Mucosa of descending colon (tissue), 3 donors: Measurements from ENCODE around the gene COMMD8. TPM values are rescaled to one million over a fixed set of nuclear protein-coding genes. Genes with fewer than 3 reads are reported as not detected.

Experiments used
- ATAC-seq: fragments of 200-7000 bp; cut with Tn5 transposase; one replicate; pipeline ENCODE4 v1.9.1; 2020; ENCODE audit warnings: mild to moderate bottlenecking, moderate library complexity
- DNase-seq, 3 donors: peaks; one replicate each; pipeline ENCODE4 v3.0.0-alpha.2; 2020
- H3K36me3 ChIP-seq: fragments of 200-600 bp; one replicate; pipeline ENCODE4 v1.8.0; 2021; ENCODE audit warnings: low read depth, mild to moderate bottlenecking
- H3K4me1 ChIP-seq: fragments of 200-600 bp; one replicate; pipeline ENCODE4 v1.8.0; 2021; ENCODE audit warnings: low read depth, mild to moderate bottlenecking
- H3K4me3 ChIP-seq: fragments of 200-600 bp; one replicate; pipeline ENCODE4 v1.8.0; 2021; ENCODE audit warnings: mild to moderate bottlenecking
- H3K9me3 ChIP-seq: fragments of 200-600 bp; one replicate; pipeline ENCODE4 v1.8.0; 2021; ENCODE audit warnings: mild to moderate bottlenecking
- intact Hi-C, 2 donors: fragments of 100-400 bp; cut with DNase I in 1 of 2; cut with micrococcal nuclease in 1 of 2; formaldehyde crosslinking; loops; one replicate each; pipeline versions ENCODE4 v1.11.0 to v1.11.1; 2022; cut with DNase I, micrococcal nuclease
- total RNA-seq, 3 donors: library from RNA; stranded (reverse); fragmentation: NEBNext Ultra II Directional in 2 of 3; extraction: Animal tissue kit (Norgen Biotek cat#: 25700) in 2 of 3; gene quantifications; one replicate each; pipeline versions ENCODE4 v1.2.1 to v1.2.4, GENCODE V29; 2021 to 2023
- TF ChIP-seq, protein P1 (sequence below): fragments of 200-600 bp; IDR thresholded peaks from one replicate; pipeline ENCODE4 v1.8.0; 2022; ENCODE audit warnings: antibody characterized with exemption, mild to moderate bottlenecking
- donor health status: DM: no; HTN: no; CAD: no; lungs with moderate emphysema.
- donor health status: DM: no; HTN: no; CAD: no.
- donor health status: DM: no; HTN: yes; CAD: no.

COMMD8 gene
- total RNA-seq, 3 donors from 2014 or later: 11.3 to 16.4 (median 14.5) TPM

DNA sequence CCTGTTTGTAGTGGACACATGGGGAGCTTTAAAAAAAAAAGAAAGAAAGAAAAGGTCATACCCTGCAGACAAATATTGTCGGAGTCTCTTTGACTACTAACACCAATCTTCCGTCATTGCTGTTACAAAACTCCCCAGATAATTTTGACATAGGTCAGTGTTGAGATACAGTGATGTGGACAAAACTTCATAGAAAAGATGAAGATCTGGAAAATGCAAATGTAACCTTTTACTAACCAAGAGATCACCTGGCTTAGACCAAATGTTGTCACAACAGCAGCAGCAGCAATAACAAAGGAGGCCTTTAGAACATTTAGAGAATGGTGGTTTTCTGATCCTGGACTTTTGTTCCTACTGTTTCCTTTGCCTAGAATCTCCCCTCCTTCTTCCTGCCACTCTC lies 8.1 kb upstream of the COMMD8 start:
- Histone ChIP-seq H3K9me3 (no peaks in the 10 kb centered on the region), H3K36me3 (no peaks in the 10 kb centered on the region), H3K4me1 (no peaks in the 10 kb centered on the region), H3K4me3 (no peak overlapping the region)
- ATAC-seq (no peak), DNase-seq (no peak)
- intact Hi-C loops: no loop called here
- TF ChIP-seq, protein P1, sequence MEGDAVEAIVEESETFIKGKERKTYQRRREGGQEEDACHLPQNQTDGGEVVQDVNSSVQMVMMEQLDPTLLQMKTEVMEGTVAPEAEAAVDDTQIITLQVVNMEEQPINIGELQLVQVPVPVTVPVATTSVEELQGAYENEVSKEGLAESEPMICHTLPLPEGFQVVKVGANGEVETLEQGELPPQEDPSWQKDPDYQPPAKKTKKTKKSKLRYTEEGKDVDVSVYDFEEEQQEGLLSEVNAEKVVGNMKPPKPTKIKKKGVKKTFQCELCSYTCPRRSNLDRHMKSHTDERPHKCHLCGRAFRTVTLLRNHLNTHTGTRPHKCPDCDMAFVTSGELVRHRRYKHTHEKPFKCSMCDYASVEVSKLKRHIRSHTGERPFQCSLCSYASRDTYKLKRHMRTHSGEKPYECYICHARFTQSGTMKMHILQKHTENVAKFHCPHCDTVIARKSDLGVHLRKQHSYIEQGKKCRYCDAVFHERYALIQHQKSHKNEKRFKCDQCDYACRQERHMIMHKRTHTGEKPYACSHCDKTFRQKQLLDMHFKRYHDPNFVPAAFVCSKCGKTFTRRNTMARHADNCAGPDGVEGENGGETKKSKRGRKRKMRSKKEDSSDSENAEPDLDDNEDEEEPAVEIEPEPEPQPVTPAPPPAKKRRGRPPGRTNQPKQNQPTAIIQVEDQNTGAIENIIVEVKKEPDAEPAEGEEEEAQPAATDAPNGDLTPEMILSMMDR: no peak

DNA sequence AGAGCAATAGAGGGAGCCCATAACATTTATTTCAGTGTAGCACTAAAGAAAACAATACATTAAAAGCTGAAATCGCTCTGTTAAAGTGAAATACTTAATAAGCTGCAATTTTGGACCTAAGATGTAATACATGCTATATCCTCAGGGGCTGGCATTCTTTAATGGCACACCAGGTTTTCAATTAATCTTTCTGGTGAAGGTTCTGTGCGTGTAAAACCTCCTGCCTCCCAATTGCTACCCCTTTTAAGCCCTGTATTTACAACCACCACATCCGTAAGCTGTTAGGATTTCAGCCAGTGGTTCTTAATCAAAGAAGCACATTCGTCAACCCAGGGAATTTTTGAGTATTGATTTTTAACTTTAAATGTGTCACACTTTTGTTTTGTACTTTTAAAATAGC lies 7.6 kb upstream of the COMMD8 start:
- no peaks in the 10 kb centered on the region for H3K36me3 ChIP-seq
- intact Hi-C loops: no loop called here
- no peak overlapping the region for H3K4me3 ChIP-seq
- DNase-seq (no peak), ATAC-seq (no peak)
- H3K9me3 ChIP-seq: no peaks in the 10 kb centered on the region
- TF ChIP-seq, protein P1: no peak
- H3K4me1 ChIP-seq: no peaks in the 10 kb centered on the region

DNA sequence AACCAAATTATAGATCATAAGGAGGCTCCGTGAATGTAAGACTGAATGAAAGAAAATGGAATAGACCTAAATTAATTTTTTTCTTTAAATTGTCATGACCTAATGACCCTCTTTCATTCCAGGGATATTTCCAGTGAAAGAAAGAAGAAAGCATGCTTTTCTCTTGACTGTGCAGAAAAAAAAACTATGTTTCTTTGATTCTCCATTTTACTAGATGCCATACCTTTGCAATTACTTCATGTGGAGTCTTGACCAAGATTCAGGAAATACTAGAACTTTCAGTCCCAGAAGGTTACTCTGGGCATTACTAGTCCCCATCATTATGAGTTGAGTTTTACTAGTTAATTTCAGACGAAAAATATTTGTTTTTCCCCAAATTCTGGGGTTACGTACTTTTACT lies 6.4 kb upstream of the COMMD8 start:
- no peaks in the 10 kb centered on the region for H3K9me3 ChIP-seq
- intact Hi-C loops: no loop called here
- TF ChIP-seq, protein P1: no peak
- no peak for DNase-seq
- H3K4me3 ChIP-seq: no peak overlapping the region
- no peak for ATAC-seq
- H3K36me3 ChIP-seq: no peaks in the 10 kb centered on the region
- H3K4me1 ChIP-seq: no peaks in the 10 kb centered on the region

DNA sequence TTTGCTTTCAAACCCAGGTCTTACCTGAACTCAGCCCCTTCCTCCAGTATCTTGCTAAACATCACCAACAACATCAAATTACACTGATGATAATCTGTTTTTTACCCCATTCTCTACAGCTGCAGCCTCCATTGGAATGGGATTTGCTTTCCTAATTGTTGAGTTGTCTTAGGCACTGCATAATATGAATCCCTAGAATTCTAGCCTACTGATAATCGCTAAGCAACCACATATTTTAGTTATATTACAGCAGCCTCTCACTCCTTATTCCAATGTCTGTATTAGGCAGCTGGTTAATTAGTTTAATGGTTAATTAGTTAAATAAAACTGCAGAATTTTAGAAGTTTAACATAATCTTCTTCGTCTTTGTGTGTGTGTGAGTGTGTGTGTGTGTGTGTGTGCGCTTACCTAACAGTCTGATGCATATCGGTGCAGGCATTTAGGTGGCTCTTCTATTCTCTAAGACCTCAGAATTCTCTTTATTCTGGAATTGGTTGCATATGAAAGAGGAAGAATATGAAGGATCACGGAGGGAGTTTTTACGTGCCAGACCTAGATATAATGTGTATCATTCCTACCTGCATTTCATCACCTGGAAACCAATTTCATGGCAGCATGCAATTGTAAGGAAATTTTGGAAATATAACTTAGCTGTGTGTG lies 5.3 kb upstream of the COMMD8 start:
- DNase-seq: no peak
- Histone ChIP-seq H3K36me3 (no peaks in the 10 kb centered on the region), H3K4me1 (no peaks in the 10 kb centered on the region), H3K9me3 (no peaks in the 10 kb centered on the region), H3K4me3 (no peak overlapping the region)
- TF ChIP-seq, protein P1: no peak
- ATAC-seq: no peak
- intact Hi-C loops: no loop called here

DNA sequence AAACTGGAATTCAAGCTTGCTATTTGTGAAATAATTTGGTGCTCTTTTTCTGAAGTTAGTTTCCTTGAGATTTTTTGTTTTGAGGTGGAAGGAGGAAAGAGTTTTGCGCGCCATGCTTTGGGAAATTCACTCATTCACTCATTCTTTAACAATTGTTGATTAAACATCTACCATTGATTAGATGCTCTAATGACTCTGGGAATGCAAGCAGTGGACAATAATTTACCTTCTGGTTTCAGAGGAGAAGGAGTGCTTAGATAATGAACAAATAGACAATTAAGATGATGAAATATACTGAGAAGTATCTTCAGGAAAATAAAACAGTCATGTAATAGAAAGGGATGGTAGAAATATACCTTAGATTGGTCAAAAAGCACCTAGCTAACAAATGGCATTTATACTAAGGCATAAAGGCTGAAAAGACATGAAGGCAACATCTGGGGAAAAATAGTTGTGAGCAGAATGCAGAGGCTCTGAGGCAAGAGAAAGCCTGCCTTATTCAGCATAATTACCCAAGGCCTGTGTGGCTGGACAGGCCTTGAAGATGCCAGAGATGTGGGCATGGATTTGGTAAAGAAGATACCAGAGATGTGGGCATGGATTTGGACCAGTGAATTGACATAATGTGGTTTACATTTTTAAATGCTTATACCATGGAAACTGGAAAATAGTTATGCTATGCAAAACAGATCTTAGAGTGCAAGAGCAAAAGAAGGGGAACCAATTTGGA lies 2.7 kb upstream of the COMMD8 start:
- H3K4me3 ChIP-seq: no peak overlapping the region
- peaks cover 6% of the 10 kb centered on the region for H3K4me1 ChIP-seq
- intact Hi-C loops: no loop called here
- no peaks in the 10 kb centered on the region for H3K9me3 ChIP-seq
- DNase-seq: no peak
- TF ChIP-seq, protein P1: no peak
- H3K36me3 ChIP-seq: no peaks in the 10 kb centered on the region
- no peak for ATAC-seq
